HL-60/S4 treated with phorbol 12-myristate 13-acetate at 8.2 ng/mL for 4 days and 3 days (cell line): ENCODE results near the gene SLC9C2.
"Not testable (repeated sequence)": the region's sequence is repeated elsewhere in the genome, so short reads cannot be mapped to it uniquely, and the experiment has no call there.

Experiments used
- in situ Hi-C: fragments of 300-500 bp; cut with MboI; formaldehyde crosslinking; loops from 2 replicates; pipeline ENCODE4 v1.15.0; 2022; ENCODE audit warnings: low sequenced_read_pairs

Gene SLC9C2

DNA sequence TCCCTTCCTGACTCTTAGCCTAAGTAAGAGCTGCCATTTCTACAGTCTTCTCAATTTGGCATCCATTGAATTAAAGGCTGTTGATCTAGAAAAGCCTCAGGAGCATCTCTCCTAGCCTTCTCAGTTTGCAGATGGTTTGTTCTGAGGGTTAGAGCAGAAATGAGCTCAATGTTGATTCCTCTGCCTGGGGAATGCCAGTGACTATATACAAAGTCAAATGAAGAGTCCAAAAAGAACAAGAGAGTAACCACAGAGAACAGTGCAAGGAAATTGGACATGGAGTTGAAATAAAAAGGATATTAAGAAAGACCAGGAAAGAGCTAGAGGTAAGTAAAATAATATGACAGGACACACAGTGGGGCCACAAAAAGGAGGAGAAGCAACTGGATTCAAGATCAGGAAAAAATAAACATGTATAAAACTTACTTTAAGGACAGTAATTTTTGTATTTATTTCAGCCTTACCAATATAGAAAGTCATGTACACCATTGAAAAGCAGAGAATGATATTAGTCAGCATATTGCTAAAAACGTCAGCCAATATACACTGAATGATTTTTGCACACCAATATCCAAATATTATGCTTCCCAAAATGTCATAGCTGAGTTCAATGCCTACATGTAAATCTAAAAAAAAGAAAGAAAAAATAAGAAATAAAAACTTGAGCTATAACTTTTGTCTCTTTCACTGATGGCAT lies 21.3 kb downstream of the SLC9C2 start:
- in situ Hi-C loops = no loop called here

DNA sequence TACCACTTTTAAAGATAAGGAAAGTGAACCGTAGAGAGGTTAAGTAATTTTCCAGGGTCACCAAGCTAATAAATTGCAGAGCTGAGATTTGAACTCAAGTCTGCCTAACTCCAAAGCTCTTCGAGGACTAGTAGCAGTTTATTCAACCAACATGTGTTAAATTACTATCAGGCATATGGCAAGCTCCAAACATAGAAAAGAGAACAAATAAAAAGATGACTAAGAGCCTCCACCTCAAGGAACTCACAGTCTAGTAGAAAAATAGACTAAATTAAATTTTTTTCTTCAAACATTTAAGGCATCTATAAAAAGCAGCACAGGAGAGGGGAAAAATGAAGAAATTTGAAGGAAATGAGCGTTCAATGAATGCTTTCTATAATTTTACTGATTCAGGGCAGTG lies 22.2 kb downstream of the SLC9C2 start:
- in situ Hi-C loops = no loop called here

GRCh38 chr1:173580071-173580470 lies 22.8 kb downstream of the SLC9C2 start:
- in situ Hi-C loops = no loop called here

GRCh38 chr1:173573596-173573995 lies 29.3 kb downstream of the SLC9C2 start:
- in situ Hi-C loops = no loop called here

GRCh38 chr1:173572201-173572873 lies 30.5 kb downstream of the SLC9C2 start:
- in situ Hi-C loops = no loop called here

- in situ Hi-C loops = no loop called here
Observed at GRCh38 chr1:173570370-173571007, 32.4 kb downstream of the SLC9C2 start.

- in situ Hi-C loops = no loop called here
Observed at GRCh38 chr1:173568483-173568882, 34.4 kb downstream of the SLC9C2 start.

DNA sequence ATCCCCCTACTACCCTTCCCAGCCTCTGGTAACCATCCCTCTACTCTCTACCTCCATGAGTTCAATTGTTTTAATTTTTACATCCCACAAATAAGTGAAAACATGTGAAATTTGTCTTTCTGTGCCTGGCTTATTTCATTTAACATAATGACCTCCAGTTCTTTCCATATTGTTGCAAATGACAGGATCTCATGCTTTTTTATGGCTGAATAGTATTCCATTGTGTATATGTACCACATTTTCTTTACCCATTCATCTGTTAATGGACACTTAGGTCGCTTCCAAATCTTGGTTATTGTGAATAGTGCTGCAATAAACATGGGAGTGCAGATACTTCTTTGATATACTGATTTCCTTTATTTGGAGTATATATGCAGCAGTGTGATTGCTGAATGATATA lies 39.0 kb downstream of the SLC9C2 start:
- in situ Hi-C loops = not testable (repeated sequence)

DNA sequence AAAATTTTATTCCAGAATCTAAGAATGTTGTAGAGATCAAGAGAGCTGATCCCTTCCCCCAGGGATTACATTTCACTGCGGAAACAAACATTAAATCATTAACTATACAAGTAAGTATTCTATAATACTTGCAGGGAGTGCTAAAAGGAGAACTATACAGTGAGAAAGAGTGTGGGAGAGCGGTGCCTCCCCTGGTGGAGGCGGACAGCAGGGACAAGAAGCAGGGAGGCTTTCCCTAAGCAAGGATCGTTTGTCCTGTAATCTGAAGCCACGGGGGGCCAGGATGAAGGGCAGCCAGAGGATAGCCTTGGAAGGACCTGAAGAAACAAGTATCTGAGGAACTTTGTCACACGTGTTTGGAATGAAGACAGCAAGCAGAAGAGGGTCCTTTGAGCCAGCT lies 40.1 kb downstream of the SLC9C2 start:
- in situ Hi-C loops = no loop called here

- in situ Hi-C loops = no loop called here
Observed at GRCh38 chr1:173561263-173561662, 41.6 kb downstream of the SLC9C2 start.

DNA sequence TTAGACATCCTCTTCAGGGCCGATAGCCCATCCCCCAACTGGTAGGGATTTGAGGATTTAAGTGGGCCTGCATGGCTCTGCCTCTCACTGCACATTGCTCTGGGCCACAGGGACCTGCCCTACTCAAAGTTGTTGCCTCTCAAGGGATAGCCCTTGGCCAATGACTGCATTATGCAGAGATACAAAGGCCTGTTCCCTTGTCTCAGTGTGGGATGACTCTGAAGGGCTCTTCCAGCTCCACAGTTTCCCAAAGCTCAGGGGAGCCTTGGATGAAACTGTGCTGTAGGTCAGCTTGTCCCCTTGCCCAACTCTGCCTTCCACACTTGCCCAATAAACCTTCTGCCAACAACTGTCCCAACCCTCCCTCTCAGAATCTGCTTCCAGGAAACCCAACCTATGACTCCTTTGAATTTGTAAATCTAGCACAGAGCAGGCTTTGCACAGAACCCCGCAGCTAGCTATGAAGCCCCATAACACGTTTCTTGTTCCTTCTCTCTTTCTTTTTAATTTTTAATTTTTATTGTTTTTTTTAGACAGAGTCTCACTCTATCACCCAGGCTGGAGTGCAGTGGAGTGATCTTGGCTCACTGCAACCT lies 42.5 kb downstream of the SLC9C2 start:
- in situ Hi-C loops = no loop called here

GRCh38 chr1:173555651-173556305 lies 47.1 kb downstream of the SLC9C2 start:
- in situ Hi-C loops = no loop called here

GRCh38 chr1:173554541-173555250 lies 48.2 kb downstream of the SLC9C2 start:
- in situ Hi-C loops = no loop called here

DNA sequence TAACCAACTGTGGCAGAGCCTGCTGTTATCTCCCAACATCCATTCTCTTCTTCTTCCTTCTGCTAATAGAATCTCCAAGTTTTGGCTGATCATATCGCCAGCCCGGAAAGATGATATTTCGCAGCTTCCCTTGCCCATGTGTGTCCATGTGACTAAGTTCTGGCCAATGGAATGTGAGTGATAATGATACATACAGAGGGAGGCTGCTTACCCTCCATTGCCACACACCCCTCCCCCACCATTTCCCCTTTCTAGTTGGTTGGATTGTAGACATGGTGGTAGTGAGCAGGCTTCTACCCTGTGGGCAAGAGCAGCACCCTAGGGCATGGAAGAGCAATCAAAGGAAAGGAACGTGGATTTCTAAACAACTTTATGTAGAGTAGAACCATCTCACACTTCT lies 48.8 kb downstream of the SLC9C2 start:
- in situ Hi-C loops = no loop called here

DNA sequence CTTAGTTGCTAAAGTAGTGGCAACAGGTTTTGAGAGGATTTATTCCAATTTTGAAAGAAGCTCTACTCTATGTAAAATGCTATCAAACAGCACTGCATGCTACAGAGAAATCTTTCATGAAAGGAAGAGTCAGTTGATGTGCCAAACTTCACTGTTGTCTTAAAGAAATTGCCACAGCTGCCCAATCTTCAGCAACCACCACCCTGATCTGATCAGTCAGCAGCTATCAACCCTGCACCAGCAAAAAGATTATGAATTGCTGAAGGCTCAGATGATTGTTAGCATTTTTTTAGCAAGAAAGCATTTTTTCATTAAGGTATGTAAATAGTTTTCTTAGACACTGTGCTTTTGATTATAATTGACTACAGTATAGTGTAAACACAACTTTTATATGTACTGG lies 49.6 kb downstream of the SLC9C2 start:
- in situ Hi-C loops = no loop called here

GRCh38 chr1:173551699-173552098 lies 51.2 kb downstream of the SLC9C2 start:
- in situ Hi-C loops = no loop called here

DNA sequence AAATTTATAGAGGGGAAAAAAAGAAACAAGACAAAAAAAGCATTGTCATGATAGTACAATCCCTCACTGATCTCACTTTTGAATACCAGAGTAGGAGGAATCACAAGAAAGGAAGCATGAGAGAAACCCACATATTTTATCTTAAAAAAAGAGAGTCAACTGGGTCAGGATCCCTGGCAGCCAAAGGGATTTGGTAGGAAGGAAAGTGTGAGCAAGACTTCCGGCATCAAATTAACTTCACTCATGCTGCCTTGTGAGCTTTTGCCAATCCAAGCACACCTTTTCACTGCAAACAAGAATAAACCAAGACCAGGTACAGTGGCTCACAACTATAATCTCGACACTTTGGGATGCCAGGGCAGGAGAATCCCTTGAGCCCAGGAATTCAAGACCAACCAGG lies 53.1 kb downstream of the SLC9C2 start:
- in situ Hi-C loops = no loop called here

- in situ Hi-C loops = no loop called here
Observed at GRCh38 chr1:173545688-173546087, 57.2 kb downstream of the SLC9C2 start.

GRCh38 chr1:173536223-173536622 lies 66.6 kb downstream of the SLC9C2 start:
- in situ Hi-C loops = no loop called here

- in situ Hi-C loops = no loop called here
Observed at GRCh38 chr1:173532237-173532636, 70.6 kb downstream of the SLC9C2 start.
